ENCODE results near the gene CTNNA2. TPM values are rescaled to one million over a fixed set of nuclear protein-coding genes. Genes with fewer than 3 reads are reported as not detected.

CTNNA2 gene
- total RNA-seq, 1 experiment from 2014 or later, result 0.54 TPM

DNA sequence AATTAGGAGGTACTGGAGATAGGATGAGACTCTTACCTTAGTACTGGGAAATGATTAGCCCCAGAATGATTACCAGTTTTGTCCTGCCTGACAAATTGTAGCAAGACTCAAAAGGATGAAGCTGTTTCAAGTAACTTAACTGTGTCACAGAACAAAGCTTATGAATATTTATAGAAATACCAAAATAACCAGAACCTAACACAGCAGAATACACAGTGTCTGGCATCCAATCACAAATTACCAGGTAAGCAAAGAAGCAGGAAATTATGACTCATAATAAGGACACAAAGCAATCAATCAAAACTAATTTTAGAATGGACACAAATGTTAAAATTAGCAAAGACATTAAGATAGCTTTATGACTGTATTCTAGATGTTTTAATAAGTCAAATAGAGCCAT is 91.9 kb downstream of the CTNNA2 start:
- H3K9me3 ChIP-seq (ENCODE audit: control insufficient read depth, insufficient read depth, low read depth, low read length), result peaks cover under 1% of the 10 kb centered on the region; the same call in 1 of the 2 replicates
- H3K27me3 ChIP-seq (ENCODE audit: control insufficient read depth, insufficient read depth, low read length), result no peaks in the 10 kb centered on the region
- intact Hi-C loops (cut with micrococcal nuclease; ENCODE audit: unreplicated experiment), result no loop called here
- DNase-seq (ENCODE audit: low read depth, low spot score) (no peak), ATAC-seq (no peak)
- H3K4me1 ChIP-seq (ENCODE audit: control insufficient read depth, insufficient read depth, low read length), result no peaks in the 10 kb centered on the region
- POLR2A ChIA-PET, result no interaction called here
- in situ Hi-C loops (cut with HindIII; ENCODE audit: low pct_unique_long_range_greater_than_20kb, low sequenced_read_pairs), result no loop called here
- CTCF ChIA-PET, result no interaction called here
- no peaks in the 10 kb centered on the region; the same call in 1 of the 2 replicates for H3K36me3 ChIP-seq (ENCODE audit: control insufficient read depth, insufficient read depth, low read length)
- BruUV-seq (replicated peaks), result no TSS peak
- no peak overlapping the region for H3K27ac ChIP-seq (ENCODE audit: low read length)
- no peak for TF ChIP-seq POLR2AphosphoS5 (IDR thresholded peaks at IDR 0.05; ENCODE audit: low read depth, low read length)
- TF ChIP-seq, protein P1, sequence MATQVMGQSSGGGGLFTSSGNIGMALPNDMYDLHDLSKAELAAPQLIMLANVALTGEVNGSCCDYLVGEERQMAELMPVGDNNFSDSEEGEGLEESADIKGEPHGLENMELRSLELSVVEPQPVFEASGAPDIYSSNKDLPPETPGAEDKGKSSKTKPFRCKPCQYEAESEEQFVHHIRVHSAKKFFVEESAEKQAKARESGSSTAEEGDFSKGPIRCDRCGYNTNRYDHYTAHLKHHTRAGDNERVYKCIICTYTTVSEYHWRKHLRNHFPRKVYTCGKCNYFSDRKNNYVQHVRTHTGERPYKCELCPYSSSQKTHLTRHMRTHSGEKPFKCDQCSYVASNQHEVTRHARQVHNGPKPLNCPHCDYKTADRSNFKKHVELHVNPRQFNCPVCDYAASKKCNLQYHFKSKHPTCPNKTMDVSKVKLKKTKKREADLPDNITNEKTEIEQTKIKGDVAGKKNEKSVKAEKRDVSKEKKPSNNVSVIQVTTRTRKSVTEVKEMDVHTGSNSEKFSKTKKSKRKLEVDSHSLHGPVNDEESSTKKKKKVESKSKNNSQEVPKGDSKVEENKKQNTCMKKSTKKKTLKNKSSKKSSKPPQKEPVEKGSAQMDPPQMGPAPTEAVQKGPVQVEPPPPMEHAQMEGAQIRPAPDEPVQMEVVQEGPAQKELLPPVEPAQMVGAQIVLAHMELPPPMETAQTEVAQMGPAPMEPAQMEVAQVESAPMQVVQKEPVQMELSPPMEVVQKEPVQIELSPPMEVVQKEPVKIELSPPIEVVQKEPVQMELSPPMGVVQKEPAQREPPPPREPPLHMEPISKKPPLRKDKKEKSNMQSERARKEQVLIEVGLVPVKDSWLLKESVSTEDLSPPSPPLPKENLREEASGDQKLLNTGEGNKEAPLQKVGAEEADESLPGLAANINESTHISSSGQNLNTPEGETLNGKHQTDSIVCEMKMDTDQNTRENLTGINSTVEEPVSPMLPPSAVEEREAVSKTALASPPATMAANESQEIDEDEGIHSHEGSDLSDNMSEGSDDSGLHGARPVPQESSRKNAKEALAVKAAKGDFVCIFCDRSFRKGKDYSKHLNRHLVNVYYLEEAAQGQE (IDR thresholded peaks at IDR 0.05; ENCODE audit: insufficient read depth in 1 of 2, low read depth in 2 of 2, low read length in 1 of 2), result no peak
- no peak for TF ChIP-seq SIN3A (IDR thresholded peaks at IDR 0.05; ENCODE audit: borderline replicate concordance, insufficient read depth, low read depth, low read length)
- TF ChIP-seq, protein P2, sequence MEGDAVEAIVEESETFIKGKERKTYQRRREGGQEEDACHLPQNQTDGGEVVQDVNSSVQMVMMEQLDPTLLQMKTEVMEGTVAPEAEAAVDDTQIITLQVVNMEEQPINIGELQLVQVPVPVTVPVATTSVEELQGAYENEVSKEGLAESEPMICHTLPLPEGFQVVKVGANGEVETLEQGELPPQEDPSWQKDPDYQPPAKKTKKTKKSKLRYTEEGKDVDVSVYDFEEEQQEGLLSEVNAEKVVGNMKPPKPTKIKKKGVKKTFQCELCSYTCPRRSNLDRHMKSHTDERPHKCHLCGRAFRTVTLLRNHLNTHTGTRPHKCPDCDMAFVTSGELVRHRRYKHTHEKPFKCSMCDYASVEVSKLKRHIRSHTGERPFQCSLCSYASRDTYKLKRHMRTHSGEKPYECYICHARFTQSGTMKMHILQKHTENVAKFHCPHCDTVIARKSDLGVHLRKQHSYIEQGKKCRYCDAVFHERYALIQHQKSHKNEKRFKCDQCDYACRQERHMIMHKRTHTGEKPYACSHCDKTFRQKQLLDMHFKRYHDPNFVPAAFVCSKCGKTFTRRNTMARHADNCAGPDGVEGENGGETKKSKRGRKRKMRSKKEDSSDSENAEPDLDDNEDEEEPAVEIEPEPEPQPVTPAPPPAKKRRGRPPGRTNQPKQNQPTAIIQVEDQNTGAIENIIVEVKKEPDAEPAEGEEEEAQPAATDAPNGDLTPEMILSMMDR (IDR thresholded peaks at IDR 0.05), result no peak
- TF ChIP-seq TCF7L2 (IDR thresholded peaks at IDR 0.05; ENCODE audit: low read depth, low read length), result no peak
- H3K4me3 ChIP-seq (ENCODE audit: low read depth in 2 of 2, low read length in 2 of 2), result no peak overlapping the region

DNA sequence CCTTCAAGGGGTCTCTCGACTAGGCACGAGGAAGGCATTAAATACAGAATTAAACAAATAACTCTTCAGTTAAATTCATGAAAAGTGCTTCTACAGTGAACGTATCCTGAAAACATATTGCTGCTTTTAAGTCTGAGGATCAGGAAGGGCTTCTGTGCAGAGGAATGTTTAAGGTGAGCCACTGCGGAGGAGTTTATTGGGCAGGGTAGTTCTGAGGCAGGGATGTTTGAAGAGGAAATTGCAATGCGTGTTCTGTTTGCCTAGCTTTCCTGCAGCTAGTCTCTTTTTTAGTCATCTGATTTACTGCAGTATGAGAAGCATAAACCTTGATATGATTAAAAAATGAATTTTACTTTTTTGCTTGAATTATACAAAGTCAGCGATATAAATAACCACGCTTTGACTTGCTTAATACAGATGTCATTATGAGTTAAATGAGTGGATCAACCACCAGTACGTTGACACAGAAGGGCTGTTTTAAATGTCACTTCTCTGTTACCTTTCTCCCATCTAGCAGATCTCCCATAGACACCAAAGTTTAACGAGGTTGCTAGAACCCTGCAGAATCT is 98.7 kb downstream of the CTNNA2 start:
- peak overlapping the region; percentile 48; the same call in 1 of the 2 replicates for H3K27ac ChIP-seq (ENCODE audit: low read length)
- H3K36me3 ChIP-seq (ENCODE audit: control insufficient read depth, insufficient read depth, low read length), result no peaks in the 10 kb centered on the region
- no peaks in the 10 kb centered on the region for H3K9me3 ChIP-seq (ENCODE audit: control insufficient read depth, insufficient read depth, low read depth, low read length)
- in situ Hi-C loops (cut with HindIII; ENCODE audit: low pct_unique_long_range_greater_than_20kb, low sequenced_read_pairs), result no loop called here
- ATAC-seq, result peak; percentile 87; the same call in 1 of the 2 replicates
- intact Hi-C loops (cut with micrococcal nuclease; ENCODE audit: unreplicated experiment), result no loop called here
- CTCF ChIA-PET, result no interaction called here
- no peaks in the 10 kb centered on the region for H3K27me3 ChIP-seq (ENCODE audit: control insufficient read depth, insufficient read depth, low read length)
- BruUV-seq (replicated peaks), result no TSS peak
- no peak for DNase-seq (ENCODE audit: low read depth, low spot score)
- H3K4me1 ChIP-seq (ENCODE audit: control insufficient read depth, insufficient read depth, low read length), result peaks cover 4% of the 10 kb centered on the region
- TF ChIP-seq, protein P1 (IDR thresholded peaks at IDR 0.05; ENCODE audit: insufficient read depth in 1 of 2, low read depth in 2 of 2, low read length in 1 of 2), result no peak
- TF ChIP-seq, protein P2 (IDR thresholded peaks at IDR 0.05), result no peak
- TF ChIP-seq POLR2AphosphoS5 (IDR thresholded peaks at IDR 0.05; ENCODE audit: low read depth, low read length), result no peak
- no peak for TF ChIP-seq TCF7L2 (IDR thresholded peaks at IDR 0.05; ENCODE audit: low read depth, low read length)
- no peak for TF ChIP-seq SIN3A (IDR thresholded peaks at IDR 0.05; ENCODE audit: borderline replicate concordance, insufficient read depth, low read depth, low read length)
- H3K4me3 ChIP-seq (ENCODE audit: low read depth in 2 of 2, low read length in 2 of 2), result no peak overlapping the region
- POLR2A ChIA-PET, result no interaction called here

All from Panc1 (cell line).